Measurements from ENCODE around the gene SCLT1. TPM values are rescaled to one million over a fixed set of nuclear protein-coding genes. Genes with fewer than 3 reads are reported as not detected.

SCLT1 gene
- total and polyA plus RNA-seq, 12 donors: 0.97 to 16.6 (median 7.9) TPM

- peaks cover 0 to 29% (median 6%) of the 10 kb centered on the region in 3 donors for H3K9me3 ChIP-seq (replicated peaks in 1 of 3)
- TF ChIP-seq, protein P1, sequence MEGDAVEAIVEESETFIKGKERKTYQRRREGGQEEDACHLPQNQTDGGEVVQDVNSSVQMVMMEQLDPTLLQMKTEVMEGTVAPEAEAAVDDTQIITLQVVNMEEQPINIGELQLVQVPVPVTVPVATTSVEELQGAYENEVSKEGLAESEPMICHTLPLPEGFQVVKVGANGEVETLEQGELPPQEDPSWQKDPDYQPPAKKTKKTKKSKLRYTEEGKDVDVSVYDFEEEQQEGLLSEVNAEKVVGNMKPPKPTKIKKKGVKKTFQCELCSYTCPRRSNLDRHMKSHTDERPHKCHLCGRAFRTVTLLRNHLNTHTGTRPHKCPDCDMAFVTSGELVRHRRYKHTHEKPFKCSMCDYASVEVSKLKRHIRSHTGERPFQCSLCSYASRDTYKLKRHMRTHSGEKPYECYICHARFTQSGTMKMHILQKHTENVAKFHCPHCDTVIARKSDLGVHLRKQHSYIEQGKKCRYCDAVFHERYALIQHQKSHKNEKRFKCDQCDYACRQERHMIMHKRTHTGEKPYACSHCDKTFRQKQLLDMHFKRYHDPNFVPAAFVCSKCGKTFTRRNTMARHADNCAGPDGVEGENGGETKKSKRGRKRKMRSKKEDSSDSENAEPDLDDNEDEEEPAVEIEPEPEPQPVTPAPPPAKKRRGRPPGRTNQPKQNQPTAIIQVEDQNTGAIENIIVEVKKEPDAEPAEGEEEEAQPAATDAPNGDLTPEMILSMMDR (IDR thresholded peaks at IDR 0.05): no peak
- TF ChIP-seq POLR2A (IDR thresholded peaks at IDR 0.05): no peak
- DNase-seq: no peak
- H3K4me3 ChIP-seq: no peak overlapping the region
- no peak overlapping the region for H3K27ac ChIP-seq
- no peaks in the 10 kb centered on the region for H3K36me3 ChIP-seq (replicated peaks in 1 of 2)
- H3K27me3 ChIP-seq: no peaks in the 10 kb centered on the region
- intact Hi-C loops (cut with DNase I): no loop called here
- H3K4me1 ChIP-seq (replicated peaks in 1 of 2): no peaks in the 10 kb centered on the region
- 96 to 99% (median 98%) methylated on average over 3 of the region's 3 CpGs for WGBS, 4 donors
Observed at GRCh38 chr4:129062580-129062979, 30.8 kb downstream of the SCLT1 start.

GRCh38 chr4:129059028-129059427 is 34.3 kb downstream of the SCLT1 start:
- Histone ChIP-seq H3K9me3 (replicated peaks in 1 of 3) (peaks cover 0 to 31% (median 13%) of the 10 kb centered on the region in 3 donors), H3K27ac (no peak overlapping the region), H3K36me3 (replicated peaks in 1 of 2) (no peaks in the 10 kb centered on the region), H3K4me1 (replicated peaks in 1 of 2) (no peaks in the 10 kb centered on the region), H3K4me3 (no peak overlapping the region), H3K27me3 (no peaks in the 10 kb centered on the region)
- no peak for TF ChIP-seq POLR2A (IDR thresholded peaks at IDR 0.05)
- TF ChIP-seq, protein P1 (IDR thresholded peaks at IDR 0.05): no peak
- no peak for DNase-seq
- intact Hi-C loops (cut with DNase I): no loop called here

GRCh38 chr4:129046055-129046959 is 47.0 kb downstream of the SCLT1 start:
- intact Hi-C loops (cut with DNase I): no loop called here
- TF ChIP-seq, protein P1 (IDR thresholded peaks at IDR 0.05): no peak
- no peak for TF ChIP-seq POLR2A (IDR thresholded peaks at IDR 0.05)
- DNase-seq: no peak
- H3K4me3 ChIP-seq: no peak overlapping the region
- no peaks in the 10 kb centered on the region for H3K9me3 ChIP-seq (replicated peaks in 1 of 3)
- no peaks in the 10 kb centered on the region for H3K4me1 ChIP-seq (replicated peaks in 1 of 2)
- no peaks in the 10 kb centered on the region for H3K36me3 ChIP-seq (replicated peaks in 1 of 2)
- no peak overlapping the region for H3K27ac ChIP-seq
- H3K27me3 ChIP-seq: no peaks in the 10 kb centered on the region
- 94 to 99% (median 96%) methylated on average over 1 of the region's 1 CpG for WGBS, 4 donors

DNA sequence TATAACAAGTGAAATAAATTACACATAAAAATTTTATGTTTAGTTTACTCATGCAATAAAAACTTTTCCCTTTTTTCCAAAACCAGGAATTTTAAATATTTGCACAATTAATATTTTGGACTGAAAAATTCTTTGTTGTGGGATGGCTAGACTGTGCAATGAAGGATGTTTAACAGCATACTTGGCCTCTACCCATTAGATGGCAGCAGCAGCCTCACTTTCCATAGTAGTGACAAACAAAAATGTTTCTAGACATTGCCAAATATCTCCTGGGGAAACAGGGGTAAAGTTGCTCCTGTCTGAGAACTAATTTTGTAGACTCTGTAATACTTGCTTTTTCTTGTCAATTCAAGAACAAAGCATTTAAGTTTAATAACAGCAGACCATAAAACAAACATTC is 49.8 kb downstream of the SCLT1 start:
- Histone ChIP-seq H3K4me3 (no peak overlapping the region), H3K27ac (no peak overlapping the region), H3K36me3 (replicated peaks in 1 of 2) (no peaks in the 10 kb centered on the region), H3K4me1 (replicated peaks in 1 of 2) (no peaks in the 10 kb centered on the region), H3K27me3 (no peaks in the 10 kb centered on the region), H3K9me3 (replicated peaks in 1 of 3) (no peaks in the 10 kb centered on the region)
- TF ChIP-seq POLR2A (IDR thresholded peaks at IDR 0.05): no peak
- TF ChIP-seq, protein P1 (IDR thresholded peaks at IDR 0.05): no peak
- DNase-seq: no peak
- intact Hi-C loops (cut with DNase I): no loop called here
